ENCODE measurements around the gene AK4.

Gene AK4

GRCh38 chr1:65170511-65171142 lies 22.6 kb downstream of the AK4 start:
- no peak overlapping the region for H3K27ac ChIP-seq
- in situ Hi-C loops (cut with HindIII; ENCODE audit: low pct_ligation_motif_present, low sequenced_read_pairs): no loop called here
- no peaks in the 10 kb centered on the region for H3K36me3 ChIP-seq (replicated peaks)
- no peak for DNase-seq
- H3K27me3 ChIP-seq (replicated peaks): no peaks in the 10 kb centered on the region
- no peak overlapping the region for H3K4me3 ChIP-seq (ENCODE audit: low read depth, low read length)
- no peak for TF ChIP-seq CTCF (IDR thresholded peaks at IDR 0.05; ENCODE audit: low read depth, low read length, missing control alignments)

GRCh38 chr1:65172936-65173690 lies 25.1 kb downstream of the AK4 start:
- in situ Hi-C loops (cut with HindIII; ENCODE audit: low pct_ligation_motif_present, low sequenced_read_pairs): no loop called here
- TF ChIP-seq CTCF (IDR thresholded peaks at IDR 0.05; ENCODE audit: low read depth, low read length, missing control alignments): no peak
- no peak overlapping the region for H3K4me3 ChIP-seq (ENCODE audit: low read depth, low read length)
- no peaks in the 10 kb centered on the region for H3K27me3 ChIP-seq (replicated peaks)
- no peaks in the 10 kb centered on the region for H3K36me3 ChIP-seq (replicated peaks)
- no peak overlapping the region for H3K27ac ChIP-seq
- no peak for DNase-seq

- Histone ChIP-seq H3K36me3 (replicated peaks) (no peaks in the 10 kb centered on the region), H3K4me3 (ENCODE audit: low read depth, low read length) (no peak overlapping the region), H3K27ac (peak overlapping the region; percentile 56), H3K27me3 (replicated peaks) (no peaks in the 10 kb centered on the region)
- no peak for TF ChIP-seq CTCF (IDR thresholded peaks at IDR 0.05; ENCODE audit: low read depth, low read length, missing control alignments)
- peak; percentile 98 for DNase-seq
- in situ Hi-C loops (cut with HindIII; ENCODE audit: low pct_ligation_motif_present, low sequenced_read_pairs): no loop called here
These were observed 26.6 kb downstream of the AK4 start for GRCh38 chr1:65174585-65174984.

- no peak overlapping the region for H3K4me3 ChIP-seq (ENCODE audit: low read depth, low read length)
These were observed 27.4 kb downstream of the AK4 start for GRCh38 chr1:65175171-65176055.

GRCh38 chr1:65176056-65176450 lies 28.1 kb downstream of the AK4 start:
- Histone ChIP-seq H3K27ac (no peak overlapping the region), H3K36me3 (replicated peaks) (no peaks in the 10 kb centered on the region), H3K27me3 (replicated peaks) (no peaks in the 10 kb centered on the region), H3K4me3 (ENCODE audit: low read depth, low read length) (no peak overlapping the region)
- DNase-seq: no peak
- TF ChIP-seq CTCF (IDR thresholded peaks at IDR 0.05; ENCODE audit: low read depth, low read length, missing control alignments): no peak
- in situ Hi-C loops (cut with HindIII; ENCODE audit: low pct_ligation_motif_present, low sequenced_read_pairs): no loop called here

More at GRCh38 chr1:65175171-65176055, 27.4 kb downstream of the AK4 start:
- in situ Hi-C loops (cut with HindIII; ENCODE audit: low pct_ligation_motif_present, low sequenced_read_pairs): no loop called here
- DNase-seq: peak; percentile 21
- H3K27ac ChIP-seq: no peak overlapping the region
- no peaks in the 10 kb centered on the region for H3K36me3 ChIP-seq (replicated peaks)
- TF ChIP-seq CTCF (IDR thresholded peaks at IDR 0.05; ENCODE audit: low read depth, low read length, missing control alignments): no peak
- H3K27me3 ChIP-seq (replicated peaks): no peaks in the 10 kb centered on the region
